ENCODE data around the gene BMP10.
"Not testable (repeated sequence)": the region's sequence is repeated elsewhere in the genome, so short reads cannot be mapped to it uniquely, and the experiment has no call there.

The BMP10 gene

DNA sequence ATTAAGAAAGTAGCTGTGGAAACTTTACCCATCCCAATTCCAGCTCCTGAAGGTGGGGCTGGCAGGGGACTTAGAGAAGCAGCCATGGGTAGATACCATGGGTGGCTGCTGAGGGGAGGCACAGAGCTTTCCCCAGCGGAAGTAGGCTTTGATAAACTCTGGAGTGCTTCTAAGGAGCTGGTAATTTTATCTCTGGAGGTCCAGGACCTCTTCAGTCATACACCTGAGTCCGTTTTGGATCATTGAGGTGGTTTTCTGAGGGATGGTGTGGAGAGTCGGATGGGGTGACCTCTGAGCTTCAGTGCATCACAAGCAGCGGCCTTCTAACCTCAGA is 36.7 kb upstream of the BMP10 start:
- no peak for TF ChIP-seq CTCF (IDR thresholded peaks at IDR 0.05; ENCODE audit: low read depth, low read length)
- H3K4me3 ChIP-seq (ENCODE audit: low read depth, low read length): no peak overlapping the region

- no peak overlapping the region for H3K4me3 ChIP-seq (ENCODE audit: low read depth, low read length)
- no peak for TF ChIP-seq CTCF (IDR thresholded peaks at IDR 0.05; ENCODE audit: low read depth, low read length)
Observed at GRCh38 chr2:68907232-68907919, 36.2 kb upstream of the BMP10 start.

GRCh38 chr2:68906716-68907115 is 35.5 kb upstream of the BMP10 start:
- no peak overlapping the region for H3K4me3 ChIP-seq (ENCODE audit: low read depth, low read length)

DNA sequence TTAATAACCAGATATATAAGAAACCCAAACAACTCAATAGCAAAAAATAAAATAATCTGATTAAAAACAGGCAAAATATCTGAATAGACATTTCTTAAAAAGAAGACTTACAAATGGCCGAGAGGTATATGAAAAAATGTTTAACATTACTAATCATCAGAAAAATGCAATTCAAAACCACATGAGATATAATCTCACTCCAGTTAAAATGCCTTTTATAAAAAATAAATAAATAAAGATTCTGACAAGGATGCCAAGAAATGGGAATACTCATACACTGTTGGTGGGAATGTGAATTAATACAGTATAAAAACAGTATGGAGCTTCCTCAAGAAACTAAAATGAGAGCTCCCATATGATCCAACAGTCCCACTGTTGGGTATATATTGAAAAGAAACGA is 33.9 kb upstream of the BMP10 start:
- TF ChIP-seq CTCF (IDR thresholded peaks at IDR 0.05; ENCODE audit: low read depth, low read length): no peak
- H3K4me3 ChIP-seq (ENCODE audit: low read depth, low read length): no peak overlapping the region

More at GRCh38 chr2:68906716-68907115, 35.5 kb upstream of the BMP10 start:
- no peak for TF ChIP-seq CTCF (IDR thresholded peaks at IDR 0.05; ENCODE audit: low read depth, low read length)

- TF ChIP-seq CTCF (IDR thresholded peaks at IDR 0.05; ENCODE audit: low read depth, low read length): no peak
- no peak overlapping the region for H3K4me3 ChIP-seq (ENCODE audit: low read depth, low read length)
Observed at GRCh38 chr2:68901561-68901960, 30.4 kb upstream of the BMP10 start.

DNA sequence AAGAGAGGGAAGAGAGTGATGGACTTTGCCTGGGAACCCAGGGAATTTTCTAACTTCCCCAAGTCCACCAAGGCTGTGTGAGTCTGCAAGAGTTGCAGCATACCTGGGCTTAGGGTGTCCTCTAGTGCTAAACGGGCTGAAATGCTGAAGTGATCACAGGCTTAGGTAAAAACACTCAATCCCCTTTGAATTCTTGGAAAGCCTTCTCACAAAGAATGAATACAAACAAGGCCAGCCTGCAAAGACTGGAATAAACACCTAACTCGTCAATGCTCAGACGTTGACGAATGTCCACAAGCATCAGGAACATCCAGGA is 30.0 kb upstream of the BMP10 start:
- no peak overlapping the region for H3K4me3 ChIP-seq (ENCODE audit: low read depth, low read length)
- TF ChIP-seq CTCF (IDR thresholded peaks at IDR 0.05; ENCODE audit: low read depth, low read length): peak; percentile 44; the same call in 1 of the 2 replicates

GRCh38 chr2:68900496-68901198 is 29.4 kb upstream of the BMP10 start:
- TF ChIP-seq CTCF (IDR thresholded peaks at IDR 0.05; ENCODE audit: low read depth, low read length): no peak

DNA sequence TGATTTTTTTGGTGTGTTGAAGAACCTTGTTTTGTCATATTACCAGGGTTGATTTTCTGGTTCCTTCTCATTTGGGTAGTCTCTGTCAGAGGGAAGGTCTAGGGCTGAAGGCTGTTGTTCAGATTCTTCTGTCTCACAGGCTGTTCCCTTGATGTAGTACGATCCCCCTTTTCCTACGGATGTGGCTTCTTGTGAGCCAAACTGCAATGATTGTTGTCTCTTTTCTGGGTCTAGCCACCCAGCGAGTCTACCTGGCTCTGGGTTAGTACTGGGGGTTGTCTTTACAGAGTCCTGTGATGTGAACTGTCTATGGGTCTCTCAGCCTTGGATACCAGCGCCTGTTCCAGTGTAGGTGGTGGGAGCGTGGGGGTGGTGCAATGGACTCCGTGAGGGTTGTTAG is 24.8 kb upstream of the BMP10 start:
- H3K4me3 ChIP-seq (ENCODE audit: low read depth, low read length): not testable (repeated sequence)

More at GRCh38 chr2:68900496-68901198, 29.4 kb upstream of the BMP10 start:
- no peak overlapping the region for H3K4me3 ChIP-seq (ENCODE audit: low read depth, low read length)
